Measurements from ENCODE around the gene WT1.

The WT1 gene

DNA sequence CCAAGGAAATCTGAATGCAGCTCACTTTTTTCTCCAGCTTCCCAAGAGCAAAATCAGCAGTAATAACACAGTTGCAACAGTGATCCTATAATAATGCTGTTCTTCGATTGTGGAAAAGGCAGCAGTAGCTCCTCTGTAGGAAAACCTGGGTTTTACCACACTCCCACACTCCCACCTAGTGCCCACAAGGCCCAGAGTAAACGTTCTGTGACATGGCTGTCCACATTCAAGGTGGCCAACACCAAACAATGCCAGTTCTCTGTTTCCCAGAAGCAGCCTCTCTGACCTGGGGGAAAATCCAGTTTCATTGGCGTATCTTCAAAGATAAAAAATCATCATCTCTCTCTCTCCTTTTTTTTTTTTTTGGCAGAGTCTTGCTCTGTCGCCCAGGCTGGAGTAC lies 40.2 kb downstream of the WT1 start:
- TF ChIP-seq REST (IDR thresholded peaks at IDR 0.05; ENCODE audit: insufficient read depth in 1 of 2, low read depth in 2 of 2, low read length in 2 of 2) (no peak), POLR2AphosphoS5 (IDR thresholded peaks at IDR 0.05; ENCODE audit: low read depth, low read length) (no peak), TAF1 (IDR thresholded peaks at IDR 0.05; ENCODE audit: borderline replicate concordance, insufficient read depth, low read length) (no peak), FOXP2 (optimal IDR thresholded peaks at IDR 0.05; ENCODE audit: borderline replicate concordance, extremely low read depth, extremely low read length, insufficient read depth) (no peak), SIN3A (IDR thresholded peaks at IDR 0.05; ENCODE audit: borderline replicate concordance, insufficient read depth, low read length) (no peak)

DNA sequence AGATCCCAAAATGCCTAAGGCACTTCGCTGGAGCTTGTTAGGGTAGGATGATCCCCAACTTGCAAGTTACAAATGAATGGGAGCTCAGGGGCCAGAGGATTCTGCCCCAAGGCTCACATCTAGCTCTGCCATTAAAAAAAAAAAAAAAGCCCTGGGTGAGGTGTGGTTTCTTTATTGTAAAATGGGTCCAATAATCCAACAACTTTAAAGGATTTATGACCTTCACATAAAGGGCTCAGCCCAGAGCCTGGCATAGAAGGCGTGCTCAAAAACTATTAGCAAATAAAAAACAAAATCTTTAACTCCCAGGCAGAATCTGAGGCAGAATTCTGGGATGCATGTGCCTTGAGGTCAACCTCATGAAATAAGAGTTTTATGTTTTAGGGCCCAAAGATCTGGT lies 42.5 kb downstream of the WT1 start:
- no peak for TF ChIP-seq FOXP2 (optimal IDR thresholded peaks at IDR 0.05; ENCODE audit: borderline replicate concordance, extremely low read depth, extremely low read length, insufficient read depth)
- no peak for TF ChIP-seq POLR2AphosphoS5 (IDR thresholded peaks at IDR 0.05; ENCODE audit: low read depth, low read length)
- no peak for TF ChIP-seq SIN3A (IDR thresholded peaks at IDR 0.05; ENCODE audit: borderline replicate concordance, insufficient read depth, low read length)
- no peak for TF ChIP-seq TAF1 (IDR thresholded peaks at IDR 0.05; ENCODE audit: borderline replicate concordance, insufficient read depth, low read length)
- no peak for TF ChIP-seq REST (IDR thresholded peaks at IDR 0.05; ENCODE audit: insufficient read depth in 1 of 2, low read depth in 2 of 2, low read length in 2 of 2)

- no peak for TF ChIP-seq POLR2AphosphoS5 (IDR thresholded peaks at IDR 0.05; ENCODE audit: low read depth, low read length)
- no peak for TF ChIP-seq REST (IDR thresholded peaks at IDR 0.05; ENCODE audit: insufficient read depth in 1 of 2, low read depth in 2 of 2, low read length in 2 of 2)
- no peak for TF ChIP-seq TAF1 (IDR thresholded peaks at IDR 0.05; ENCODE audit: borderline replicate concordance, insufficient read depth, low read length)
- TF ChIP-seq SIN3A (IDR thresholded peaks at IDR 0.05; ENCODE audit: borderline replicate concordance, insufficient read depth, low read length) = no peak
- TF ChIP-seq FOXP2 (optimal IDR thresholded peaks at IDR 0.05; ENCODE audit: borderline replicate concordance, extremely low read depth, extremely low read length, insufficient read depth) = no peak
These were observed 43.3 kb downstream of the WT1 start for GRCh38 chr11:32391956-32392553.

- no peak for TF ChIP-seq SIN3A (IDR thresholded peaks at IDR 0.05; ENCODE audit: borderline replicate concordance, insufficient read depth, low read length)
- TF ChIP-seq POLR2AphosphoS5 (IDR thresholded peaks at IDR 0.05; ENCODE audit: low read depth, low read length) = no peak
- TF ChIP-seq TAF1 (IDR thresholded peaks at IDR 0.05; ENCODE audit: borderline replicate concordance, insufficient read depth, low read length) = no peak
- TF ChIP-seq FOXP2 (optimal IDR thresholded peaks at IDR 0.05; ENCODE audit: borderline replicate concordance, extremely low read depth, extremely low read length, insufficient read depth) = no peak
- TF ChIP-seq REST (IDR thresholded peaks at IDR 0.05; ENCODE audit: insufficient read depth in 1 of 2, low read depth in 2 of 2, low read length in 2 of 2) = no peak
These were observed 43.9 kb downstream of the WT1 start for GRCh38 chr11:32391479-32391878.
